Inflammatory macrophage treated with lipopolysaccharide for 4 hours (primary cell): Measurements from ENCODE around the gene MPG.
"Not testable (repeated sequence)": the region's sequence is repeated elsewhere in the genome, so short reads cannot be mapped to it uniquely, and the experiment has no call there.

Source experiments
- DNase-seq: peaks from one replicate; pipeline ENCODE4 v3.0.0-alpha.2; 2020

MPG gene

GRCh38 chr16:77807-78443 lies at the start of gene MPG:
TSS of gene MPG (plus strand) at chr16:78225. CDS start at chr16:78310, 85 bp downstream.
- DNase-seq = peak; percentile 80

GRCh38 chr16:30627-31026 lies 47.4 kb upstream of the MPG start:
- DNase-seq = not testable (repeated sequence)

- DNase-seq = not testable (repeated sequence)
Observed at GRCh38 chr16:33154-33876, 44.7 kb upstream of the MPG start.

GRCh38 chr16:33877-34647 lies 44.0 kb upstream of the MPG start:
- no peak for DNase-seq

GRCh38 chr16:34648-34987 lies 43.4 kb upstream of the MPG start:
- DNase-seq = no peak

GRCh38 chr16:35011-35677 lies 42.9 kb upstream of the MPG start:
- DNase-seq = peak; percentile 81

GRCh38 chr16:35678-36305 lies 42.2 kb upstream of the MPG start:
- DNase-seq = no peak

- DNase-seq = no peak
Observed at GRCh38 chr16:36336-36984, 41.6 kb upstream of the MPG start.

GRCh38 chr16:37511-37910 lies 40.5 kb upstream of the MPG start:
- peak; percentile 70 for DNase-seq

- DNase-seq = not testable (repeated sequence)
Observed at GRCh38 chr16:38206-38605, 39.8 kb upstream of the MPG start.

GRCh38 chr16:38941-39892 lies 38.8 kb upstream of the MPG start:
- DNase-seq = no peak

GRCh38 chr16:41439-42068 lies 36.5 kb upstream of the MPG start:
- no peak for DNase-seq

- no peak for DNase-seq
Observed at GRCh38 chr16:42069-42457, 36.0 kb upstream of the MPG start.

- no peak for DNase-seq
Observed at GRCh38 chr16:42691-43090, 35.3 kb upstream of the MPG start.

GRCh38 chr16:43294-43693 lies 34.7 kb upstream of the MPG start:
- no peak for DNase-seq

- no peak for DNase-seq
Observed at GRCh38 chr16:44655-45054, 33.4 kb upstream of the MPG start.

- DNase-seq = no peak
Observed at GRCh38 chr16:45454-45853, 32.6 kb upstream of the MPG start.

GRCh38 chr16:46510-46909 lies 31.5 kb upstream of the MPG start:
- DNase-seq = not testable (repeated sequence)

GRCh38 chr16:47234-47633 lies 30.8 kb upstream of the MPG start:
- DNase-seq = no peak

- no peak for DNase-seq
Observed at GRCh38 chr16:50769-51591, 27.0 kb upstream of the MPG start.
